Measurements from ENCODE around the gene MADD.

Gene MADD

DNA sequence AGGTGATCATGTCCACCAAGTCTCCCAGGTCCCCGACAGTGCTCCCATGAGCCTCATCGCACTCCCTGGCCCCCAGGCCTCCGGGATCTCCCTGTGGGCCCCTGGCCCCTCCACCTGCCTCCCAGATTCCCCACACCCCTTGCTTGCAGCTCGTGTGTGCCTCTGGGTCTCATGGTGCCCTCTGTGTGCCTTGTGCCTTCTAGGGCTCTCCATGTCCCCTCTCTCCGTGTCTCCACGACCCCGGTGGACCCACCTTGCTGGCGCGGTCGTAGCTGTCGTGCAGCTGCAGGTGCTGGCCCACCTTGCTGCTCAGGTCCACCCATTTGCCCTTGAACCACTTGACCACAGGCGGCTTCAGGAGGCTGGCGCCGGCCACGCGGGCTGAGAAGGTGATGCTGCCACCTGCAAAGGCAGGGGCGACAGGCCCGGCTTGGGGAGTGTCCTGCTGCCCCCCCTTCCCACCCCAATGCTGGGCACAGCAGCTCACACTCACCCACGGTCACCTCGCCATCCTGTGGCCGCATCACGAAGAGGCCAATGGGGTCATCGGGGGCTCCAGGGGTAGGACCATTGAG is 79.7 kb downstream of the MADD start:
- Mint-ChIP-seq H3K9me3 (no peaks in the 10 kb centered on the region), H3K36me3 (no peaks in the 10 kb centered on the region), H3K27ac (no peak overlapping the region), H3K4me3 (no peak overlapping the region), H3K27me3 (no peaks in the 10 kb centered on the region), H3K4me1 (no peaks in the 10 kb centered on the region)

DNA sequence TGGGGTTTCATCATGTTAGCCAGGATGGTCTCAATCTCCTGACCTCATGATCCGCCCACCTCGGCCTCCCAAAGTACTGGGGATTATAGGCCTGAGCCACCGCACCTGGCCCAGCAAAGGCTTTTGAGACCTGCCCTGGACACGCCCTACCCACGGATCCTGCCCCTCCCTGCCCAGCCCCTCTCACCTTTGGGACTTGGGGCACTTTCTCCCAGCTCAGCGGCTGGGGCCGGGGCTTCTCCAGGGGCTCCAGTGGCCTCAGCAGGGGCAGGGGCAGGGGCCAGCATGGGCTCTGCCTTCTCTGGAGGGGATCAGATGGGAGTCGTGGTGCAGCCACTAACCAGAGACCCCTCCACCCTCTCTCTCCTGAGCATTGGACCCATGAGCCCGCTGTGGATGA is 80.4 kb downstream of the MADD start:
- H3K27ac Mint-ChIP-seq = no peak overlapping the region
- no peaks in the 10 kb centered on the region for H3K9me3 Mint-ChIP-seq
- H3K4me1 Mint-ChIP-seq = no peaks in the 10 kb centered on the region
- H3K27me3 Mint-ChIP-seq = no peaks in the 10 kb centered on the region
- no peaks in the 10 kb centered on the region for H3K36me3 Mint-ChIP-seq
- no peak overlapping the region for H3K4me3 Mint-ChIP-seq

GRCh38 chr11:47351156-47352126 is 81.5 kb downstream of the MADD start:
- H3K9me3 Mint-ChIP-seq = no peaks in the 10 kb centered on the region
- H3K36me3 Mint-ChIP-seq = no peaks in the 10 kb centered on the region
- H3K27me3 Mint-ChIP-seq = no peaks in the 10 kb centered on the region
- no peaks in the 10 kb centered on the region for H3K4me1 Mint-ChIP-seq
- no peak overlapping the region for H3K4me3 Mint-ChIP-seq
- no peak overlapping the region for H3K27ac Mint-ChIP-seq

GRCh38 chr11:47352556-47352955 is 82.6 kb downstream of the MADD start, which contains the start of gene MYBPC3:
Gene MYBPC3 (minus strand): TSS chr11:47352702. CDS start chr11:47352647, 55 bp downstream.
- Mint-ChIP-seq H3K4me1 (no peaks in the 10 kb centered on the region), H3K4me3 (no peak within 1 kb of the TSS), H3K9me3 (no peaks in the 10 kb centered on the region), H3K27me3 (no peaks in the 10 kb centered on the region), H3K27ac (no peak within 1 kb of the TSS), H3K36me3 (no peaks in the 10 kb centered on the region)

- Mint-ChIP-seq H3K36me3 (no peaks in the 10 kb centered on the region), H3K4me1 (peaks cover under 1% of the 10 kb centered on the region), H3K9me3 (no peaks in the 10 kb centered on the region), H3K4me3 (no peak overlapping the region), H3K27me3 (no peaks in the 10 kb centered on the region), H3K27ac (no peak overlapping the region)
Measured at GRCh38 chr11:47353978-47354774, 84.2 kb downstream of the MADD start.

DNA sequence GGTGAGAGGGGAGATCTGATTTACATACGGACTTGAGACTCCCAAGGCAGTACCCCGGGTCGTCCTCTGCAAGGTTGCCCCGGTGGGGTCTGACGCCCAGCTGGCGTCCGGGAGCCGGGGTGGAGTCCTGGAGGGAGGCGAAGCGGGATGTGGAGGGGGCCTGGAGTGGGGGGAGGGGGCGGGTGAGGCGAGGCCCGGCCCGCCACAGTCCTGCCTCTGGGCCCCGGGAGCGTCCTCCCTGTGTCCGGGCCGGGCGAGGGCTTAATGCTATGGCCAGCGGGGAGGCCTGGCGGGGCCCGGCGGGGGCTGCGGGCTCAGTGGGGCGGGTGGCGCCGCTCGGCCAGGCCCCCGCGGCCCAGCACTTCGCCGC is 85.0 kb downstream of the MADD start:
- H3K4me1 Mint-ChIP-seq = peaks cover 8% of the 10 kb centered on the region
- no peaks in the 10 kb centered on the region for H3K27me3 Mint-ChIP-seq
- no peak overlapping the region for H3K27ac Mint-ChIP-seq
- no peaks in the 10 kb centered on the region for H3K36me3 Mint-ChIP-seq
- H3K4me3 Mint-ChIP-seq = no peak overlapping the region
- H3K9me3 Mint-ChIP-seq = no peaks in the 10 kb centered on the region

- Mint-ChIP-seq H3K36me3 (no peaks in the 10 kb centered on the region), H3K27me3 (no peaks in the 10 kb centered on the region), H3K4me3 (no peak overlapping the region), H3K9me3 (no peaks in the 10 kb centered on the region), H3K4me1 (peaks cover 8% of the 10 kb centered on the region), H3K27ac (no peak overlapping the region)
Measured at GRCh38 chr11:47355283-47356128, 85.6 kb downstream of the MADD start.

DNA sequence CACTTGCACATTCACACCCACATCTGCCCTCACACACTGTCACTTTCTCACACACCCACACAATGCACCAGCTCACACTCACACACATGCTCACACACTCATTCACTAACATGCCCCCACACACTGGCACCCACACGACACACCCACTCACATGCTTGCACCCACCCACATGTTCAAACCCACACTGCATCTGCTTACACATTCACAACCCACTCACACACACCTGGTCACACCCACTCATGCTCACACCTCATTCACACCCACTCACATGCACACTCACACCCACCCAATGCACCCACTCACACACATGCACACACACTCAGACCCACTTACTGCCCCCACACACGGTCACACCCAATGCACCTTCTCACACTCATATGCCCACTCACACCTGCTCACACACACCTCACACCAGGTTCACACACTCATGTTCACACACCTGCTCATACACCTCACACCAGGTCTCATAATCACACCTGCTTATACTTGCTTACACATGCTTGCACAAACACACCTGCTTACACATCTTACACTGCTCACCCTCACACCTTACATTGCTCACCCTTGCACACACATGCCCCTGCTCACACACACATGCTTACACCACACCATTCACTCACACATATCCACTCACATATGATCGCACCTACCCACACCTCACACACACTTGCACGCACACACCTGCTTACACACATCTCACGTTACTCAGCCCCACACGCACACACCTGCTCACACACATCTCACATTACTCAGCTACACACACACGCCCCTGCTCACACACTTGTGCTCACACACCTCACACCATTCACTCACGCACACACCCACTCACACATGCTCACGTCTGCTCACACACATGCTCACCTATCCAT is 86.4 kb downstream of the MADD start:
- H3K4me1 Mint-ChIP-seq = peaks cover 13% of the 10 kb centered on the region
- H3K36me3 Mint-ChIP-seq = no peaks in the 10 kb centered on the region
- no peak overlapping the region for H3K27ac Mint-ChIP-seq
- no peak overlapping the region for H3K4me3 Mint-ChIP-seq
- no peaks in the 10 kb centered on the region for H3K9me3 Mint-ChIP-seq
- H3K27me3 Mint-ChIP-seq = no peaks in the 10 kb centered on the region

DNA sequence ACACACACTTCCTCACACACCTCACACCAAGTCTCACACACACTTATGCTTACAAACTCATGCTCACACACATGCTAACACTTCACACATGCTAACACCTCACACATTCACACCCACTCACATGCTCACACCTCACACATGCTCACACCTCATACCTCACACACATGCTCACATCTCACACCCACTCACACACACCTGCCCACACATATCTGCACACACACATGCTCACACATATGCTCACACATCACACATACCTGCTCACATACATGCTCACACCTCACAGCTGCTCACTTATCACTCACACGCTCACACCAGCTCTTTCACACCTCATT is 87.0 kb downstream of the MADD start:
- Mint-ChIP-seq H3K27ac (no peak overlapping the region), H3K27me3 (no peaks in the 10 kb centered on the region), H3K9me3 (no peaks in the 10 kb centered on the region), H3K4me3 (no peak overlapping the region), H3K4me1 (peaks cover 18% of the 10 kb centered on the region), H3K36me3 (no peaks in the 10 kb centered on the region)

DNA sequence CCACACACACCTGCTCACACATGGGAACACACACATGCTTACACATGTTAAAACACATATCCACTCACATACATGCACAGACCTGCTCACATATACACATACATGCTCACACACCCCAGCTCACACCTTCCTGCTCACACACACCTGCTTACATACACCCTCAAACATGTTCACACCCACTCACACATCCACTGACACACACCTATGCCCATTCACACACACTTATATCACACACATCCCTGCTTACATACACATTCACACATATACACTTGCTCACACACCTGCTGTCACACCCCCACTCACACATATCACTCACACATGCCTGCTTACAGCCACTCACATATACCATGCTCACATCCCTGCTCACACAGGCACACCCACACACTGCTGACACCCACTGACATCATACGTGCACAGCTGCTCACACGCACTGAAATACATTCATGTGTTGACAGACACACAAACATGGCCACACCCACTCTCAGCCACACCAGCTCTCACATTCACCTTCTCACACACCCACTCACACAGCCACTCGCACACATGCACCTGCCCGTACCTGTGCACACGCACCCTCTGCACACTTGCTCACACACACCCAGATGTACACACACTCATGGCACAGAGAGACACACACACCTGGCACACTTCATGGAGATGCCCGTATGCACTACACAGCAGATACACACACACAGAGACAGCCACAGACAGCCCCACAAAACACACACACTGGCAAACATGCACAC is 88.2 kb downstream of the MADD start:
- Mint-ChIP-seq H3K4me1 (peaks cover 18% of the 10 kb centered on the region), H3K9me3 (no peaks in the 10 kb centered on the region), H3K27ac (no peak overlapping the region), H3K4me3 (no peak overlapping the region), H3K36me3 (no peaks in the 10 kb centered on the region), H3K27me3 (no peaks in the 10 kb centered on the region)

DNA sequence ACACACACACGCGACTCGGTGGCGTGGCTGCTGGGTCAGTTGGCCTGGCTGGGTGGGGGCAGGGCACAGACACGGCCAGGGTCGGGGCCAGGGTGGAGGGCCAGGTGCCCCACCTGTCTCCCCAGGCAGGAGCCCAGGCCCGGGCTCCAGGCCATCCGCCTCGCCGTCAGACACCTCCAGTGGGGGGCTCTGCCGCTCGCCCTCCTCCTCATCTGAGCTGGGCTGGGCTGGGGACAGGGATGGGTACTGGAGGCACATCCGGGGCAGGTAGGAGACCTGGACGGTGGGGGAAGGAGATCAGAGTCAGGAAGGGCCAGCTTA is 88.8 kb downstream of the MADD start:
- Mint-ChIP-seq H3K4me1 (peaks cover 18% of the 10 kb centered on the region), H3K36me3 (no peaks in the 10 kb centered on the region), H3K4me3 (no peak overlapping the region), H3K27ac (no peak overlapping the region), H3K27me3 (no peaks in the 10 kb centered on the region), H3K9me3 (no peaks in the 10 kb centered on the region)

DNA sequence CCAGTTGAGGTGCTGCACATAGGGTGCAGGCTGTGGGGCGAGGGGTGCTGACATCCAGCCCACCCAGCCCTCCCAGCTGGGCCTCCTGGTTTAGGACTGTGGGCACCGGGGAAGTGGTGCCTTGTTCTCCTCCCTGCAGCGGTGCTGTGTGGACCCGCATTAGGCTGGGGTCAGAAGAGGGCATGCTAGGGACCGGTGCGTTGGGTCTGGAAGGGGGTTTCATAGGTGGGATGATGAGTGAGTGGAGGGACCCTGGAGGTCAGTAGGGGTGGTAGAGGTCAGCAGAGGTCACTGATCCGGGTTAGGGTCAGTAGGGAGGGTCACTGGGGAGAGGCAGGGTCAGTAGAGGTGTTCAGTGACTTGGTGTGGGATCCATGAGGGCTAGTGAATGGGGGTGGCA is 89.2 kb downstream of the MADD start:
- peaks cover 18% of the 10 kb centered on the region for H3K4me1 Mint-ChIP-seq
- no peak overlapping the region for H3K27ac Mint-ChIP-seq
- no peak overlapping the region for H3K4me3 Mint-ChIP-seq
- no peaks in the 10 kb centered on the region for H3K36me3 Mint-ChIP-seq
- no peaks in the 10 kb centered on the region for H3K27me3 Mint-ChIP-seq
- no peaks in the 10 kb centered on the region for H3K9me3 Mint-ChIP-seq

DNA sequence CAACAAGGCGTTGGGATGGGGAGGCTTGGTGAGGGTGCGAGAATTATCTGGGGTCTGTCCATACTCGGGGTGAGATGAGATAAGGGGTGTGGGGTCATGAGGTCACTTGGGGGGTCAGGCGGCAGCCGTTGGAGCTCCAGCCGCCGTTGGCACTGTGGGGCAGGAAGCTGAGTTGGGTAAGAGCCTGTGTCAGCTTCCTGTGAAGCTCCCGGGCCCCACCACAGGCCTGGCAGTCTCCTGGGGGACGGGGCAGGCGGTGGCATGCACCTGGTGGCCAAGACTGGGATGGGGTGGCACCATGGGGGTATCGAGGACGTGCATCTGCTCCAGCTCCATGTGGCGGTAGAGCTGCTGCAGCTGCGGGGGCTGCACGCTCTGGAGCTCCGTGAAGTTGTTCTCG is 89.7 kb downstream of the MADD start:
- H3K9me3 Mint-ChIP-seq = no peaks in the 10 kb centered on the region
- no peak overlapping the region for H3K4me3 Mint-ChIP-seq
- no peaks in the 10 kb centered on the region for H3K36me3 Mint-ChIP-seq
- peaks cover 18% of the 10 kb centered on the region for H3K4me1 Mint-ChIP-seq
- H3K27me3 Mint-ChIP-seq = no peaks in the 10 kb centered on the region
- peak overlapping the region; percentile 47 for H3K27ac Mint-ChIP-seq

GRCh38 chr11:47360341-47360740 is 90.4 kb downstream of the MADD start:
- Mint-ChIP-seq H3K4me1 (peaks cover 18% of the 10 kb centered on the region), H3K9me3 (no peaks in the 10 kb centered on the region), H3K27ac (no peak overlapping the region), H3K4me3 (no peak overlapping the region), H3K27me3 (no peaks in the 10 kb centered on the region), H3K36me3 (no peaks in the 10 kb centered on the region)
